IPS-15b (cell line): ENCODE measurements around the gene NHSL2.
"Not testable (repeated sequence)": the region's sequence is repeated elsewhere in the genome, so short reads cannot be mapped to it uniquely, and the experiment has no call there.

Experiments used
- H3K27me3 ChIP-seq: one replicate; pipeline ENCODE4 v1.6.1; 2013; ENCODE audit warnings: low read length; ENCODE audit not compliant: control insufficient read depth, insufficient read depth
- H3K36me3 ChIP-seq: one replicate; pipeline ENCODE4 v1.6.1; 2013; ENCODE audit warnings: low read length; ENCODE audit not compliant: control insufficient read depth, insufficient read depth
- H3K4me1 ChIP-seq: one replicate; pipeline ENCODE4 v1.6.1; 2013; ENCODE audit warnings: mild to moderate bottlenecking, low read length; ENCODE audit not compliant: control insufficient read depth, insufficient read depth
- H3K4me3 ChIP-seq: one replicate; pipeline ENCODE4 v1.5.1; 2013; ENCODE audit warnings: low read depth, low read length
- H3K9ac ChIP-seq: one replicate; pipeline ENCODE4 v1.6.1; 2013; ENCODE audit warnings: low read depth, mild to moderate bottlenecking, low read length
- H3K9me3 ChIP-seq: one replicate; pipeline ENCODE4 v1.6.1; 2013; ENCODE audit warnings: mild to moderate bottlenecking, low read length; ENCODE audit not compliant: control insufficient read depth, insufficient read depth

NHSL2 gene

DNA sequence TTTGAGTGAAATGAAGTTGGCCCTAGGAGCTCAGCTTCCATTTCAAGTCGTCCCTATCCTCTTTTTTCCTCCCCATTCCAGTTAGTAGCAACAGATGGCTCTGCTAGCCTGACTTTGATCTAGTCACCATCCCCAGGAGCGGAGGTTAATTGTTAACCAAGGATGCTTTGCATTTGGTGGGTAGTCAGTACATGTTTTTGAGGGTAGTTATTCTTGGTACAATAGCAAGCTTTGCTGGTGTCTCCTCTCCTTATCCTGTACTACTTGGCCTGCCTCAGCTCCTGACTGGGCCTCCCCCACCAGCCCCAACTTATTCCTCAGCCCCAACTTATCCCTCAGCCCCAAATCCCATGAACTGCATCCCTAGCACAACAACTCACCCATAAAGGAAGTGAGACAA is 235.9 kb downstream of the NHSL2 start:
- Histone ChIP-seq H3K27me3 (no peaks in the 10 kb centered on the region), H3K4me1 (no peaks in the 10 kb centered on the region), H3K36me3 (peaks cover 2% of the 10 kb centered on the region), H3K9ac (no peak overlapping the region), H3K4me3 (no peak overlapping the region), H3K9me3 (peaks cover 2% of the 10 kb centered on the region)

DNA sequence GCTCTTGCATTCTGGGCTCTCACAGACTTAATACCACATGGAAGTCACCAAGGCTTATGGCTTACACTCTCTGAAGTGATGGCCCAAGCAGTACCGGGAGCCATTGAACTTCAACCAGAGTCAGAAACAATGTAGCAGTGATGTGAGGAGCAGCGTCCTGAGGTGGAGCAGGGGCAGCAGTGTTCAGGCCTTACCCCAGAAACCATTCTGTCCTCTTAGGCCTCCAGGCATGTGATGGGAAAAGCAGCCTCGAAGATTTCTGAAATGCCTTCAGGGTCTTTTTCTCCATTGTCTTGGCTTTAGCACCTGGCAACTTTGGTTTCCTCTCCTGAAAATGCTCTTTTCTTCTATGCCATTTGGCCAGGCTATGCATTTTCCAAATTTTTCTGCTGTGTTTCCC is 248.1 kb downstream of the NHSL2 start:
- Histone ChIP-seq H3K4me3 (no peak overlapping the region), H3K9ac (no peak overlapping the region), H3K27me3 (no peaks in the 10 kb centered on the region), H3K9me3 (peaks cover 12% of the 10 kb centered on the region), H3K36me3 (no peaks in the 10 kb centered on the region), H3K4me1 (no peaks in the 10 kb centered on the region)

DNA sequence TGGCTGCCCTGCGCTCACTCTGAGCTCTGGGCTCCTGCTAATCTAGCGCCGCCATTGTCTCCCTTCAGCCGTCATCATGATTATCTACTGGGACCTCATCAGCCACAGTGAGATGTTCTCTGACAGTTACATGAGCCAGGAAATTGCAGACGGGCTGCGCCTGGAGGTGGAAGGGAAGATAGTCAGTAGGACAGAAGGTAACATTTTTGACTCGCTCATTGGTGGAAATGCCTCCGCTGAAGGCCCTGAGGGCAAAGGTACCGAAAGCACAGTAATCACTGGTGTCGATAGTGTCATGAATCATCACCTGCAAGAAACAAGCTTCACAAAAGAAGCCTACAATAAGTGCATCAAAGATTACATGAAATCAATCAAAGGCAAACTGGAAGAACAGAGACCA is 249.1 kb downstream of the NHSL2 start:
- Histone ChIP-seq H3K36me3 (no peaks in the 10 kb centered on the region), H3K4me1 (no peaks in the 10 kb centered on the region), H3K4me3 (no peak overlapping the region), H3K27me3 (no peaks in the 10 kb centered on the region), H3K9me3 (peaks cover 12% of the 10 kb centered on the region), H3K9ac (no peak overlapping the region)

DNA sequence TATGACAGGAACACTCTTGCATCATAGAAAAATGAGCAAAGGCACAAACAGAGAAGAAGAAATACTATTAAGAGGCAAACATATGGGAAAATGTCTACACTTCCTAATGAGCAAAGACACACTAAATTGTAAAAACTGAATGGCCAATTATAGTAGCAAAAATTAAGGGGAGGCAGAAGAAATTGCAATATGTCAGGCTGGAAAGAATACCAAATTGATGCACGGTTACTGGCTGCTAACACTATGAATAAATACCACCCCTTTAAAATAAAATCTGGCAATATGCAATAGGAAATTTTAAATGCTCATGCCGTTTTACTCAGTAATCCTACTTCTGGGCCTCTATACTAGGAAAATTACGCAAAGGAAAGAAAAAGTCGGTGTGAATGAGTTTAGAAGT is 254.9 kb downstream of the NHSL2 start:
- no peaks in the 10 kb centered on the region for H3K4me1 ChIP-seq
- H3K27me3 ChIP-seq = peaks cover 4% of the 10 kb centered on the region
- no peak overlapping the region for H3K4me3 ChIP-seq
- H3K36me3 ChIP-seq = no peaks in the 10 kb centered on the region
- no peak overlapping the region for H3K9ac ChIP-seq
- H3K9me3 ChIP-seq = peaks cover 6% of the 10 kb centered on the region

DNA sequence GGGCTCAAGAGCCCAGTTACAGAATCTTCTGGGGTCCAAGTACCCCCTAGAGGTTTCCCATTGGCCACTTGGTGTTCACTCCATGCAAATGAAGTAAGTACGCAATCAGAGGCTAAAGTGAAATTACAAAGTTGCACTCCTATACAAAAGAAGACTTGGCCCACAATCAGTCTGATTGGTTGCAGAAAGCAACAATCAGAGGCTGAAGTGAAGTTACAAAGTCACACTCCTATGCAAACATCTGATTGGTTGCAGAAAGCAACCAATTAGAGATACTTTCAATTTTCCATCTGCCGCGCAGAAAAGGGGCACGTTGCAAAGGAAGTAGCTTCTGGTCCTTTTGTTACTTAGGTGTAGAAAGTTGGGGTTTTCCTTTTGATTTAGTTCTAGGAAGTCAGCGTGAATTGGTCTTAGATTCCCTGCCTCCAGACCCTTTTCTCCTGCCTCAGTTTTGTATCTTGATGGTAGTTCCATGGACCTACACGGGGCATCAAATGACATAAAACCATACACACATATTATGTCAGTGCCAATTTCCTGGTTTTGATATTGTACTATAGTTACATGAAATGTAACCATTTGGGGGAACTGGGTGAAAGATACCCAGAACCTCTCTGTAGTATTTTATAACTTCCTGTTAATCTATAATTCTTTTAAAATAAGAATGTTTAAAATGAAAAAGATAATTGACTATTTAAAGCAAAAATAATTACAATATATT is 258.5 kb downstream of the NHSL2 start:
- H3K36me3 ChIP-seq = no peaks in the 10 kb centered on the region

DNA sequence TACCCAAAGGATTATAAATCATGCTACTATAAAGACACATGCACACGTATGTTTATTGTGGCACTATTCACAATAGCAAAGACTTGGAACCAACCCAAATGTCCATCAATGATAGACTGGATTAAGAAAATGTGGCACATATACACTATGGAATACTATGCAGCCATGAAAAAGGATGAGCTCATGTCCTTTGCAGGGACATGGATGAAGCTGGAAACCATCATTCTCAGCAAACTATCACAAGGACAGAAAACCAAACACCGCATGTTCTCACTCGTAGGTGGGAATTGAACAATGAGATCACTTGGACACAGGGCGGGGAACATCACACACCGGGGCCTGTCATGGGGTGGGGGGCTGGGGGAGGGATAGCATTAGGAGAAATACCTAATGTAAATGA is 265.6 kb downstream of the NHSL2 start:
- not testable (repeated sequence) for H3K4me1 ChIP-seq, H3K4me3 ChIP-seq, H3K9me3 ChIP-seq, H3K27me3 ChIP-seq, H3K9ac ChIP-seq, H3K36me3 ChIP-seq

More for the DNA sequence above, 258.5 kb downstream of the NHSL2 start:
- H3K4me3 ChIP-seq = no peak overlapping the region
- no peak overlapping the region for H3K9ac ChIP-seq
- H3K27me3 ChIP-seq = peaks cover 4% of the 10 kb centered on the region
- peaks cover 3% of the 10 kb centered on the region for H3K9me3 ChIP-seq
- no peaks in the 10 kb centered on the region for H3K4me1 ChIP-seq

DNA sequence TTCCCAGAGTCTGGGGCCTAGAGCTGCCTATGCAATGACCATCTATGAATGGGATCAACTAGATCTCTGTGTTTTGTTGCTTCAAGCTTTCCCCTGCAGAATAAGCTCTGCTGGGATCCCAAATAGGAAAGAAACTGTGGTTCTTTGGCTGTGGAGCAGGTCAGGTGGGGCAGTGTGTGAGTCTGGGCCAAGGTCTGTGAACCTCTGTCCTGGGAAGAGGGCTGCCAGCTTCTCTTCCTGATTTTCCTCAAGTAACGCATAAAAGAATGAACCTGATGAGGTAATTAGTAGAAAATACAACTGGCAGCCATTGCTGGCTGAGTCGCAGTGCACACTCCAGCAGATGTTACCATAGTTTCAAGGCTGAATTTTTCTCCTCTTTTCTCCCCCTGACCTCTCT is 266.3 kb downstream of the NHSL2 start:
- H3K9ac ChIP-seq = no peak overlapping the region
- no peaks in the 10 kb centered on the region for H3K4me1 ChIP-seq
- H3K4me3 ChIP-seq = no peak overlapping the region
- no peaks in the 10 kb centered on the region for H3K9me3 ChIP-seq
- peaks cover 2% of the 10 kb centered on the region for H3K27me3 ChIP-seq
- no peaks in the 10 kb centered on the region for H3K36me3 ChIP-seq

DNA sequence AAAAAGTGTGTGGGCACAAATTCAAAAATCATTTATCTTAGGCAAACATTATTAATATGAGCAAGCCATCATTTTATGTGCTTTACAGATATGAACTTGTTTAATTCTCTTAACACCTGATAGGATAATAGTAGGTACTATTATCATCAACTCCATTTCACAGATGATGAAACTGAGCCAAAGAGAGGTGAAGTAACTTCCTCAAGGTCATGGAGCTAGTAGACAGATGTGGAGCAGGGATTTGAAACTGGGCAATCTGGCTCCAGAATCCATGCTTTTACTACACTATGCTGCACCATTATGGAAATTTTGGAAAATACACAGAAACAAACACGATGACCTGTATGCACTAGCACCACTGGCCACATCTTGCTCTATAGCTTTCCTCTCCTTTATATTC is 269.9 kb downstream of the NHSL2 start:
- H3K27me3 ChIP-seq = no peaks in the 10 kb centered on the region
- no peaks in the 10 kb centered on the region for H3K4me1 ChIP-seq
- no peaks in the 10 kb centered on the region for H3K9me3 ChIP-seq
- H3K9ac ChIP-seq = no peak overlapping the region
- no peaks in the 10 kb centered on the region for H3K36me3 ChIP-seq
- H3K4me3 ChIP-seq = peak overlapping the region; percentile 65

DNA sequence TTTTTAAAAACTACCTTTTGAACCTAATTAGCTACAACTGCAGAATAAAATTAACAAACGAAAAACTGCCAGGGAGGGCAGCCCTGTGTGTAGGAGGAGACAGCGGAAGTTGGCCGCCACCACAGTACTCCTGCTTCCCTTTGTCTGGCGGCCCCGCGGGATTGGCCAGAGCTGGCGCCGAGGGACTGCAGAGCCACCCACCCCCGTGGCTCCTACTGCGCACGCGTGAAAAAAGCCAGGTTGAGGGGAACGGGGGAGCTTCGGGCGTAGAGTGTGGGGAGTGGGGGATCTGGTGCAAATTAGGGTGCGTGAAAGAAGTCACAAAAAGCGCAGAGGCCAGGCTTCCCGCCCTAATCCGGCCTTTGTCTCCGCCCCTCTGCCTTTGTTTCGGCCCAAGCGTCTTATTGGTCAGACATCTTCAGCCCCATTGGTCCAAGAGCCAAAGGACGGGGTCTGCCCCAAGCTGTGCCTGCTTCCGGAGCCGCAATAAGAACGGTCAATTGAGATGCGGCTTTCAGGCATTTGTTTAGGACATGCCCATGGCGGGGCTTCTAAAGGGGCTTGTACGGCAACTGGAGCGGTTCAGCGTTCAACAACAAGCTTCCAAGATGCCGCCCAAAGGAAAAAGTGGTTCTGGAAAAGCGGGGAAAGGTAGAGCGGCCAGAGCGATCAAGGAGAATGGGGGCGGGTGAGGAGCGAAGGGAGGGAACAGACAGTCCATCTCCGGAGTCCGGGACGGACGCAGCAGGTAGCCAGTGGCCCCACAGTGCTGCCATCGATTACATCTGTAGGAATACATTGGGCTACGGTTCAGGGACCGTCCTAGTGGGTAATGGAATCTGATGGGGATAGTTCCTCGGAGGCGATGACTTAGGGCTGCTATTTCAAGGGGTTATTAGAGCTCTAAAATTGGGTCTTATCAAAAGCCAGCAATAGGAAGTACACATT is 270.8 kb downstream of the NHSL2 start, which contains the start of gene PIN4:
TSS of gene PIN4 (plus strand) at position 580 of the 948 bp plus-strand sequence. CDS start at position 609, 29 bp downstream.
- Histone ChIP-seq H3K4me3 (peak within 1 kb of the TSS; percentile 65), H3K9me3 (no peaks in the 10 kb centered on the region), H3K4me1 (no peaks in the 10 kb centered on the region), H3K9ac (peak within 1 kb of the TSS; percentile 77), H3K36me3 (no peaks in the 10 kb centered on the region), H3K27me3 (no peaks in the 10 kb centered on the region)

DNA sequence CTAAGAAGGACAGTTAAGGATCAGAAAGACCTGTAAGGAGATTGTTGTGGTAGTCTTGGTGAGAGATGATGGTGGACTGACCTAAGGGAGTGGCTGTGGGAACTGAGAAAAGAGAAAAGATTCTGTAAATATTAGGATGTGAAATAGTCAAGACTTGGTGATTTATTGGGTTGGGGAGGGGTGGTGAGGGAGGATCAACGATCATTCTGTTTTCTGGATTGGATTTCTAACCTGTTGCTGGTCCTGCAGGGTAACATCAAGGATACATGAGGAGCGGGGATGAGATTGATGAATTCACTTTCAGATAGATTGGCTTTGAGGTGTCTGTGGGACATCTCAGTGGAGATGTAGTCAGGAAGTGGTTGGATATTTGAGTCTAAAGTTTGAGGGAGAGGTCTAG is 272.3 kb downstream of the NHSL2 start:
- Histone ChIP-seq H3K9me3 (no peaks in the 10 kb centered on the region), H3K9ac (no peak overlapping the region), H3K4me3 (no peak overlapping the region), H3K4me1 (no peaks in the 10 kb centered on the region), H3K27me3 (no peaks in the 10 kb centered on the region), H3K36me3 (no peaks in the 10 kb centered on the region)

DNA sequence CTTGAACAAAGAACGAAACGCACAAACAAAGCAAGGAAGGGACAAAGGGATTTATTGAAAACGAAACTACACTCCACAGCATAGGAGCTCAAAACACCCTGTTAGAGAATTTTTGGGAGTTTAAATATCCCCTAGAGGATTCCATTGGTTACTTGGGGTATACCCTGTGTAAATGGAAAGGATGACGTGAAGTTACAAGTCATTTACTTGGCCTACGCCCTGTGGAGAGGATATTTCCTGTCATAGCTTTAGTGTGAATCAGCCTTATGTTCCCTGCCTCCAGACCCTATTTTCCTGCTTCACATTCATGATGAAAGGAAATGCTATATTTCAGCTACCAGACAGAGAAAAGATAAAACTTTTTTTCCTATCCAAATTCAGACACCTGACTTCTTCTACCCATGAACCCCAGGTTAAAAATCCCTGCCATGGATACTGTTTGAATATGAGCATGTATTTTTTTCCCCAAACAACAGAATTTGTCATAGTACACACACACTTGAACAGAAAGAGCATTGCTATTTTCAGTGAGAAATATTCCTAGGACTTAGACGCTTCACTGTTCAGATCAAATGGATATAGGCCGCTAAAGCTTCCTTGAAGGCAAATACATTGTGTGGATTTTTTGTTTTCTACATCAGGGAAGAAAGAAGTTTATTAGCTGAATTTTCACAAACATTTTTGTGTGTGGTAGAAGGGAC is 291.3 kb downstream of the NHSL2 start:
- no peaks in the 10 kb centered on the region for H3K9me3 ChIP-seq
- H3K4me3 ChIP-seq = no peak overlapping the region
- no peak overlapping the region for H3K9ac ChIP-seq
- no peaks in the 10 kb centered on the region for H3K27me3 ChIP-seq
- peaks cover 9% of the 10 kb centered on the region for H3K4me1 ChIP-seq
- no peaks in the 10 kb centered on the region for H3K36me3 ChIP-seq
